ENCODE results near the gene PLD4. TPM values are rescaled to one million over a fixed set of nuclear protein-coding genes. Genes with fewer than 3 reads are reported as not detected.

PLD4 gene
- total RNA-seq, 1 donor from 2014 or later: not detected

DNA sequence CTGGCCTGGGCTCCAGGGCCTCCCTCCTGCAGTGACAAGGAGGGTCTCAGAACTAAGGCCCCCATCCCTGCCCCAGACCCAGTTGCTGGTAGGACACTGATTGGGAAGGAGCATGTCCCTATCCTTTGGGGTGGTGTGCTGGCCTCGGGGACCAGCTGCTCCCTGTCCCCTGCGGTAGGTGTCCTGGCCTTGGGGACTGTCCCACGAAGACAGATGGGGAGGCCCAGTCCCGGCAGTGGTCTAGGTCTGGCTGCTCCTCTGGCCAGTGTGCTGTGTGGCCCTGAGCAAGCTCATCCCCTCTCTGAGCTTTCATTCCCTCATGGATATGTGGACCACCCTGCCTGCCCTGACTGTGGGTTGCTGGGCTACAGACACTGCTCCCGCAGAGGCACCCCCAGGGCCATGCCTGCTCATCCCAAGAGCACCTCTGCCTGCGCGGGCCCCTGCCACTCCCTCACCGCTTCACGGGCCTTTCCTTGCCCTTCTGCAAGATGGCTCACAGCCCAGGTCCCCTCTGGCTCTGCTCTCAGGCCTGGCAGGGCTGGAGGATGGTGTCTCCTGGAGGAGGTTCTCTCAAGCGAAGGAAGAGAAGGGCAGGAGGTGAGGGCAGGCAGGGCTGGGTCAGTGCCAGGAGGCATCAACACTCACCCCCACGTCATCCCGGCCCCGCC is 41.0 kb downstream of the PLD4 start:
- intact Hi-C loops (cut with DNase I): loop anchor here (2.0 kb wide), 1 partner anchor 33 kb away; no protein-coding TSS in a partner anchor
- ATAC-seq (no peak), DNase-seq (ENCODE audit: missing footprints) (peak; percentile 69)

DNA sequence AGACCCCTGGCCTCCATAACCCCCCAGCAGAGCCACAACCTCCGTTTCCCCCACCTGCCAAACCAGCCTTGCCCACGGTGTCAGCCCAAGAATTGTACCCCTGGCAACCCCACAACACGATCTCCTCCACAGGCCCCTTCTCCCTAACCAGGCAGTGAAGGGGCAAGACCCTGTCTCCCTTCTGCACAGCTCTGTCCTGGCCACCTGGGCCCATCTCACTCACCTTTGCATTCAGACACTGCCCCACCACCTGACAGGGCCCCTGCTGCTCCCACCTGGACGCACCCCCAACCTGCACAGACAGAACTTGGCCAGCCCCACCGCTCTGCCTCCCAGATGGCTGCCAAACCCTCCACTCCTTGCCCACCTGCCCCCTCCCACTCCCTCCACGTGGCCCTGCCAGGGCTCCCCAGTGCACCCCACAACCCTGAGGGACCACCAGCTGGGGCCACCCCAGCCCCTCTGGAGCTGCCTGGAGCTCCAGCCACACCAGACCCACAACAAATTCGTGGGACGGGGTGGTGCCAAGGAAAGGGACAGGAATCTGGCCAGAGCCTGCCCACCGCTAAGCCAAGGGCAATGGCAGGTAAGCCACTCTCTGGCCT is 41.7 kb downstream of the PLD4 start:
- intact Hi-C loops (cut with DNase I): loop anchor here (2.0 kb wide), 1 partner anchor 34 kb away; no protein-coding TSS in a partner anchor
- ATAC-seq (no peak), DNase-seq (ENCODE audit: missing footprints) (peak; percentile 16)

DNA sequence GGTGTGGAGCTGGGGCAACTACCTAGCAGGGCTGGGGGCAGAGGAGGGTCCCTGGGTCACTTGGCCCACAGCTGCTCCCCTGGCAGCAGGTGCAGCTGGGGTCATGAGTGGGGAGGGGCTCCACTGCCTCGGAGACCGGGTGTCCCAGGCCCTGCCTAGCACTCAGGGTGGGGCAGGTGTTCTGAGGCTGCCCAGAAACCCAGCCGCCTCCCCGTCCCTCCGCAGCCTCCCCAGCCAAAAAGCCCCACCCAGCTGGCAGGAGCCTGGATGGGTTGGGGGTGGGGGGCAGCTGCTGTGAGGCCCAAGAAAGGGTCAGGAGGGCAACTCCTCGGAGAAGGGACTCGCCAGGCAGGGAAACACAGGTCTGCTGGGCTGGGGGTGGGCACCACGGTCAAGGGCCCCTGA is 42.3 kb downstream of the PLD4 start:
- ATAC-seq: no peak
- intact Hi-C loops (cut with DNase I): loop anchor here (2.0 kb wide), 1 partner anchor 34 kb away; no protein-coding TSS in a partner anchor
- peak; percentile 37 for DNase-seq (ENCODE audit: missing footprints)

DNA sequence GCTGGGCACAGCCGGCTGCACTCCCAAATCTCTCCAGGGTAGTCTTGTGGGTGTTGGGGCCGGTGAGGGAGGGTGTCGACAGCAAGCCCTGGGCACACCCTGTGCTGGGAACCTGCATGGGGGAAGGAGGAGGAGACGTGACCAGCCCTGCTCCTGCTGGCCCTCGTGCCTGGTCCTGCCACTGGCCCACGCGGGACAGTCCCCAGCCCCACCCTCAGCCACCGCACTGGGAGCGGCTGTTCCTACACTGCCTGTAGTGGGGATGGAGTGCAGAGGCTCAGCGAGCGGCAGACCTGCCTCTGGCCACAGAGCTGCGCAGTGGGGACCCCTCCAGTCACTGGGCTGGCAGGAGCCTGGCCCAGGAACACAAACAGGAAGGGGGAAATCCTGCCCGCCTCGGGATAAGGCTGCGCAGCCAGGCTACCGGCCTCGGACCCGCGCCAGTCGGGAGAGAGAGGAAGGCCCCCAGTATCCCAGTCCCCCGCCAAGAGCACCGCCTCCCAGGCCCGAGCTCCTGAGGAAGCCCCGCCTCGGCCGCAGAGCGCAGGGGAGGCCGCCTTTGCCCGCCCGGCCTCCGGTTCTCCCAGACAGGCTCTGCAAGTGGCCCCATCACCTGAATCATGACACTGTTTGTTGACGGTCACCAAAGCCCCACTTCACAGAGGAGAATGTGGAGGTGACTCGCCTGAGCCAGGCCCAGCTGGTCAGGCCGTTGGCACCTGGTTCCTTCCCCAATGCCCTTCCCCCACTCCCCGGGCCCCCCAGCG is 42.9 kb downstream of the PLD4 start:
- peak; percentile 51 for ATAC-seq
- peak; percentile 70 for DNase-seq (ENCODE audit: missing footprints)

DNA sequence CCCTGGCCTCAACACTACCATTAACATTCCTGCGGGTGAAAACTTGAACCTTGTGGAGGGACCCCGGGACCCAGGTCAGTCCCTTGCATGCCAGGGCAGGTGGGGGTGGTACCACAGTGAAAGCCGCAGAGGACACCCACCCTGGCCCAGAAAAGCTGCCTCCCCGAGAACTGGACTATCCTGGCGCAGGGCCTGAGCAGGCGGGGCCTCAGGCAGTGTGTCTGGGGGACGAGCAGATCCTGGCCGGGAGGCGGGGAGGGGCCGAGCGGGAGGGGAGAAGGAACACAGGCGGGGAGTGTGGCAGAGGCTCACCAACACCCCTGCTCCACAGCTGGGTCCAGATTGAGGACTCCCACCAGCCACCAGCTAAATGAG is 43.5 kb downstream of the PLD4 start:
- intact Hi-C loops (cut with DNase I): no loop called here
- ATAC-seq: peak; percentile 69

More for the DNA sequence above, 42.9 kb downstream of the PLD4 start:
- intact Hi-C loops (cut with DNase I): loop anchor here (2.0 kb wide), 1 partner anchor 35 kb away; no protein-coding TSS in a partner anchor

DNA sequence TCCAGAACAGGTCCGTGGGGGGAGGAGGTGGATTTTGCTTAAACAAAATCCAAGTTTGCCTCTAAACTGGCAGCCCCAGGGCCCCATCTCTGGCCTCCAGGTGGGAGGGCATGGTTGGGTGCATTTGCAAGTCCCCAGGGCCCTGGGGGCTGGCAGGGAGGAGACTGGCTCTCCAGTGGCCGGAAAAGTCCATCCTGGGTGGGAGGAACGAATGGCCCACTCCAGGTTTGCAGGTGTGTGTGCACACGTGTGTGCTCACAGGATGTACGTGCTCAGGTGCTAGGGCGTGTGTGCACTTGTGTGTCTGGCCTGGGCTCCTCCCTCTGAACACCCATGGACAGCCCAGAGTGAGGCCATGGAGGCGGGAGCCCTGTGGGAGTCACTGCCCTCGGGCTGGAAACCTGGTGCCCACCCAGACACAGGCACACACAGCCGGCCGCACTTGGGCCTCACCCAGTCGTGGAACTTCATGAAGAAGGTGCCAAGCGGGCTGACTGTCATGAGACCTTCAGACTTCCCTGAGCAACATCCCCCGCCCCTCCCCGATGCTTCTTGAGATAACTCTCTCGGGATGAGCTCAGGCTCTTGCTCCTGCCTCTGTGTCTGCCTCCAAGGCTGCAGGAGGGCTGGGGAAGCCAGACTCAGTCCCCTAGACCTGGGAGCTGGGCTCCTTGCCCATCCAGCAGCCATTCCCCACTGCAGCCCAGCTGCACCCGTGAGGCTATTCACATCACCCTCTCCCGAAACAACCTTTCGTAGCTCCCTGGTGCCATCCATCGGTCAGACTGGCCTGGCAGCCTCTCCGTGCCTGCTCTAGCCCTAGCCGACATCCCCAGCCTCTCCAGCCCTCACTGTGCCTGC is 44.1 kb downstream of the PLD4 start:
- DNase-seq (ENCODE audit: missing footprints) (peak; percentile 61), ATAC-seq (no peak)
- intact Hi-C loops (cut with DNase I): no loop called here

More for the DNA sequence above, 43.5 kb downstream of the PLD4 start:
- peak; percentile 90 for DNase-seq (ENCODE audit: missing footprints)

DNA sequence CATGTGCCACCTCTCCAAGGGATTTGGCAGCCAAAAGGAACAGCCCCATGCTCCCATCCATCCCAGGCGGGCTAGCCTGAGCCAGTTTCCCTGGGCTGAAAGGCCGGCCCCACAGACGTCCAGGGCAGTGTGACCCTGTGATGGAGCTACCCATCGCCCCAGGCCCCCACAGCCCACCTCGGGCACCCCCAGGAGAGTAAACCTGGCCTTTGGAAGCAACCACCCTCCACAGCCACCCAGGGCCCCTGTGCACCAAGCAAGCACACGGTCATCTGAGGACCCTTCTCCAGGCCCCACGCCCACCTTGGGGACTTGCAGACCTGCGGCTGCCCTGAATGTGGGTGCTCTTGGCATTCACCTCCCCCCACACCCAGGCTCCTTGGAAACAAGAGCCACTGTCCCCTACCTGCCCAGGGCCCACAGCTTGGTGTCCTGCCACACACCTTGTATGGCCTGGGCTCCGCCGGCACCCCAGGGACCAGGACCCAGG is 45.1 kb downstream of the PLD4 start:
- DNase-seq (ENCODE audit: missing footprints): peak; percentile 54
- intact Hi-C loops (cut with DNase I): loop anchor here (10.0 kb wide), 1 partner anchor 215 kb away; the partner anchor contains the start of gene NUDT14
- ATAC-seq: no peak

DNA sequence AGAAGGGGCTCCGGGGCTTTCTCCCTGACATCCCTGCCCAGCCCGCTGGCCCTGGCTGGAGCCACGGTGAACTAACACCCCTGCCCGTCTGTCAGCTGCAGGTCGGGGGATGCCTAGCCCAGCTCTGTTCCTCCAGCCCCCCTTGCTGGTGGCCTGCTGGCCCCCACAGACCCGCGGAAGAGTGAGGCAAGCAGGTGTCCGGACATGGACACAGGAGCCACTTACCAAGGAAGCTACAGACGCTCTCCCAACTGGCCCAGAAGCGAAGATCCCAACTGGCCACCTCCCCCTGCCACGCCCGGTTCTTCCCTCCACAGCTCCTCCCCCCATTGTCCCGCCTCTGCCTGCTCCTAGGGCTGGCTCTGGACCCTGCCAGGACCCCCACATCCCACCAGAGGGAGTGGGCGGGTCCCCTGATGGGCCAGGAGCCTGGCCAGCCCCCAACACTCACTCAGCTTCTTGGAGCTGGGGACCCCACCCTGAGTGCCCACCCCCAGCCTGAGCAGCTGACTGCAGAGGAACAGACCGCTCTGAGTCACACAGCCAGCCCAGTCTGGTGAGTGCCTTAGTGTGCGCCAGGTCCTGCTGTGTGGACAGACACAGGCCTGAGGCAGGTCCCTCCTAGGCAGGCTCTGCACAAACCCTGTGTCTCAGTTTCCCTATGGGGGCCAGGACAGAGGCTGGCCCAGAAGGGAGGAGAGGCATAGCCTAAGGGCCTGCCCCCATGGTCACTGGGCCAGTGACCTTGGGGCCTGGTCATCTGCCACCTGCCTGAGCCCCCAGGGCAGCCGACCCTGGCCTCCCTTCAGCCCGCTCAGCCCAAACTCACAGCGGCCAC is 45.8 kb downstream of the PLD4 start:
- DNase-seq (ENCODE audit: missing footprints): peak; percentile 77
- peak; percentile 4 for ATAC-seq
- intact Hi-C loops (cut with DNase I): loop anchor here (10.0 kb wide), 1 partner anchor 214 kb away; the partner anchor contains the start of gene NUDT14

DNA sequence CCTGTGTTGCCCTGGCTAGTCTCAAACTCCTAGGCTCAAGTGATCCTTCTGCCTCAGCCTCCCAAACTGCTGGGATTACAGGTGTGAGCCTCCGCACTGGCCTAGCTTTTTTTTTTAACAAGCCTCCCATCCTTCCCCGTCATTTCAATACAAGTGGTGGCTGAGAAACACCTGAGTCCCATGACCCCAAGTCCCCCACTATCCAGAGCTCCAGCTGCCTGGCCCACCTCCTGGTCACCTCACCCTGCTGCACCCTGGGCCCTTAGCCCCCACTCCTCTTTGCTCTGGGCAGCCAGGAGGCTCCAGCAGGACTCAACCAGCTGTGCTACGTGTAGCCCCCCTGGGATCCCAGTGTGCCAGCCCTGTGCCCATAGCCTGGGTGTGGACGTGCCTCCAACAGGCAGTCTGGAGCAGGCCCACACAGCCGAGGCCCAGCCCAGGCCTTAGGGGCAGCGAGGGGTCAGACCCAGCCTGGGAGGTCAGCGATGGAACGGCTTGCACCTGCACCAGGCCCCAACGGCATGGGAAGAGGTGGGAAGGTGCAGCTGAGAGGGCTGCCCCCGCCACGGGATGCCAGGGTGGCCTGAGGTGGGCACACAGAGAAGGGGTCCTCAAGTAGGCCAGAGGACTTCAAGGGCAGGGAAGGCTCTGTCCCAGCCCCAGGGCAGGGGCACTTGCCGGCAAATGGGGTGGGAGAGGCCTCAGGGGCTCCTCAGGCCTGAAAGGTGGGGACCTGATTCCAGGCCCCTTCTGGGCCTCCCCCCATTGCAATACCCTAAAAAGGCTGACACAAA is 47.0 kb downstream of the PLD4 start:
- intact Hi-C loops (cut with DNase I): loop anchor here (10.0 kb wide), 1 partner anchor 213 kb away; the partner anchor contains the start of gene NUDT14
- ATAC-seq: no peak
- peak; percentile 45 for DNase-seq (ENCODE audit: missing footprints)

DNA sequence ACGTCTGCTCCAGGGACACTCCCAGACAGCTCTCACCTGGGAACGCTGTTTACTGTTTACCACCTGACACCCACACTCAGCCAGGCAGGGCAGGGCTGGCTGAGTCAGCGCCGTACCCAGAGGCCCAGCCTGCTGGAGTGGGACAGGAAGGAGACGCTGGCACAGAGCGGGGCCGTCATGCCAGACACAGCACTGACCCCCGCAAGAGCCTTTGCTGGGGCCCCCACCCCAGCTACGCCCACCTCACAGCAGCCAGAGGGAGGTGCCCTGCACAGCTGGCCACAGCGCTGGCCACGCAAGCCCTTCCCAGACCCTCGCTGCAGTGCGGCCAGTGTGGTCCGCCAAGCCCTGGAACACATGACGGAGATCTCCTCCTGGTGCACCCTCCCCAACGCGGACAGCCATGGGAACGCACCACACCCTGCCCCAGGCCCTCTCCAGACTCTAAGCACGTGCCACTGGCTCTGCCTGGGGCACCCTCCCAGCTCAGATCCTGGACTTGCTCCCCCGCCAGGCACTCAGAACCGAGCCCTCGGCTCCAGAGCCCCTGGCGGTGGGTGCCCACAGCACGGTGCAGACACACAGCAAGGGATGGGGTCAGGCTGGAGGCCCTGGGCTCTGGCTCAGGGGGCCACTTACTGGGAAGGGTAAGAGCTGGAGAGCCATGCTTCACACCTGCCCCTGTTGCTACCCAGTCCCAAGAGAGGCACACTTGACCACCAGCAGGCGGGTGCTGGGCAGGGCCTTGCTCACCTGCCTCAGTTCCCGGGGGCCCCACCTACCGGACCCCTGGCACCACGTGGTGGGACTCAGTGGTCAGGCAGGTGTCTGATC is 47.8 kb downstream of the PLD4 start:
- ATAC-seq (no peak), DNase-seq (ENCODE audit: missing footprints) (peak; percentile 65)
- intact Hi-C loops (cut with DNase I): loop anchor here (10.0 kb wide), 1 partner anchor 212 kb away; the partner anchor contains the start of gene NUDT14

DNA sequence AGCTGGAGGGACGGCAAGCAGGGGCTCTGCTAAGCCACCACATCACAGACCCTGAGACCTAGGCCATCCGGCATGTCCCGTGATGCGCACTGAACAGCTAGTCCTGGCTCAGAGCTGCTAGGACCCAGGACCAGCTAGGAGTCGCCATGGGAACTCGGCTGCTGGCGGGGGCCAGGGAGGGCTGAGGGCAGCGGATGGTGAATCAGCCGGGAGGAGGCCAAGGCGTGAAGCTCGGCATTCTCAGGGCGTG is 48.4 kb downstream of the PLD4 start:
- intact Hi-C loops (cut with DNase I): loop anchor here (10.0 kb wide), 1 partner anchor 212 kb away; the partner anchor contains the start of gene NUDT14
- peak; percentile 33 for ATAC-seq

DNA sequence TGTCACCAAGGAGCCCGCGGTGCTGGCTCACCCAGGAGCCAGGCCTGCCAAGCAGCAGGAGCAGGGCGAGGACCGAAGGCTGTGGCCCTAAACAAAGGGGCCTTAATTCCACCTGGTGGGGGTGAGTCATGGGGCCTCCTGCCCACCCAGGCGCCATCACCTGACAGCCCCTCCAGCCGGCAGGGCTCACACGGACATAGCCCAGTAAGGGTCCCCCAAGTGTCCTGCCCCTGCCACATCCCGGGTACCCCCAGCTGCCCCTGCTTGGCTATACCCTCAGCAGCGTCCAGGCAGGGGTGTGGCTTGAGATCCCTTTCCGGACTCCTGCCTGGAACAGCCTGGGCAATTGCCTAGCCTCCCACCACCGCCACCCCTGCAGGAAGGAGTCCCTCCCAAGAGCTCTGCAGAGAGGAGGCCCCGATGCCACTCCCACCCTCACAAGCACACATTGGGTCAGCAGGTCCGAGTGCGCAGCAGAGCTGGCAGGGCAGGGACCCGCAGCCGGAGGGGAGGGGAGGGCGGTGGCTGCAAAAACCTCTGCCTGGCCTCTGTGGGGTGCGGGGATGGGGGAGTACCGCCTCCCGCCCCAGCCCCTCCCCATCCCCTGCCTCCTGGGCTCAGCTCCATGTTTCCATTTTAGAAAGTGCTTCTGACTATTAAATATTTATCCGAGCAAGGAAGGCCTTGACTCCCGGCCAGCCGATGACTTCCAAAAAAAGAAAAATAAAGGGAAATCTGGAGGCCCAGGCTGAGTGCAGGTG is 48.9 kb downstream of the PLD4 start:
- DNase-seq (ENCODE audit: missing footprints) (peak; percentile 76), ATAC-seq (no peak)
- intact Hi-C loops (cut with DNase I): loop anchor here (2.0 to 10.0 kb wide), 2 partner anchors 113 to 211 kb away; partner anchors contain the start of gene NUDT14

More for the DNA sequence above, 48.4 kb downstream of the PLD4 start:
- no peak for DNase-seq (ENCODE audit: missing footprints)

DNA sequence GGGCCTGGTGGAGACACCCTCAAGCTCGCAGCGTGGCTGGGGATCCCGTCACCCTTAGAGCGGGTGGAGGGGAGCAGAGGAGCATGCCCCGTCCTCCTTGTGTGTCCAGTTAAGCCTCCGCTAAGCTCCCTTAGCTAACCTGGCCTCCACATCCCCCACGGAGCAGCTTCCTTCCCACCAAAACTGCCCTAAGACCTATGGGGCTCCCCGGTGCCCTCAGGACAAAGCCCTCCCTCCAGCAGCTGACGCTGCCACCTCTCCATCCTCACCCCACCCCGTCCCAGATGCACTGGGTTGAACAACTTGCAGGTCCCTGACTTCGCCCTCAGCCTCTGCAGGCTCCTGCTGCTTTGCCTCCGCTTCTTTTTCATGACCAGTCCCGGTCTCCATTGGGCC is 49.5 kb downstream of the PLD4 start:
- intact Hi-C loops (cut with DNase I): loop anchor here (2.0 to 10.0 kb wide), 2 partner anchors 113 to 211 kb away; partner anchors contain the start of gene NUDT14
- DNase-seq (ENCODE audit: missing footprints) (peak; percentile 55), ATAC-seq (no peak)

DNA sequence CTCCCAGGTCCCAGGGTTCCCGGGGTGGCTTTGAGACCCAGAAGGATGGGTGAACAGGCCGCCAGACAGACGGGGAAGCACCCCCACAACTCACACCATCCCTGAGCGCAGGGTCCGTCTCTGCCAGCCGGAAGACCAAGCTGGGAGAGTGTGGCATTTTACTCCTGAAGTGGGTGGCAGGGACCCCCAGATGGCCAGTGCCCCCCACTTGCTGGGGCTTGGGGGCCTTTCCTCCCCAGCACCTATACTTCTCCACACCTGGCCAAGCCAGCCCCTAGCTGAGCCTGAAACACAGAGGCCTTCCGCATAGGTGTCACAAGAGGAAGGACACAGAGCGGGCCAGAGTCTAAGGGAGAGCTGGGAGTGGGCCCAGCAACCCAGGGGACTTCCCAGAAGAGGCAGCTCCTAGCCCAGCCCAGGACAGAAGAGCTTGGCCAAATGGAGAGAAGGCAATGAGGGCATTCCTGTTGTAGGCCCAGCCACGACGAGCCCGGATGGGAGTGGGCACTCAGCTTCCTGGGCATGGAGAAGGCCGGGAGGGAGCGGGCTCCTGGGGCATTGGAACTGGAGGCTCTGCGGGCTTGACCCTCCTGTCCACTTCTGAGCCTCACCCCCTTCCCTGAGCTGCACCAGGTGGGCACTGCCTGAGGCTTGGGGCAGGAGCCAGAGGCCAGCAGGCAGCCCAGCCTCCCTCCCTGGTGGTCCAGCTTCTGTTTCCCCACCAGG is 50.1 kb downstream of the PLD4 start:
- ATAC-seq (no peak), DNase-seq (ENCODE audit: missing footprints) (peak; percentile 46)
- intact Hi-C loops (cut with DNase I): loop anchor here (2.0 to 10.0 kb wide), 2 partner anchors 112 to 210 kb away; partner anchors contain the start of gene NUDT14

Measured in Right ventricle myocardium inferior (tissue), 1 donor.